ENCODE results near the gene KCNJ8.

GRCh38 chr12:21819236-21819635 lies 44.7 kb upstream of the KCNJ8 start:
- TF ChIP-seq EZH2 (IDR thresholded peaks at IDR 0.05; ENCODE audit: borderline replicate concordance, control insufficient read depth, low read depth, low read length) (no peak), SMC3 (IDR thresholded peaks at IDR 0.05; ENCODE audit: borderline replicate concordance, low read length) (no peak)
